Upper lobe of right lung (tissue), 1 donor: ENCODE measurements around the gene RHOT2. TPM values are rescaled to one million over a fixed set of nuclear protein-coding genes. Genes with fewer than 3 reads are reported as not detected.

Experiments used
- ATAC-seq: fragments of 200-7000 bp; cut with Tn5 transposase; one replicate; pipeline ENCODE4 v1.9.1; 2020; ENCODE audit warnings: mild to moderate bottlenecking, moderate library complexity
- DNase-seq: peaks from one replicate; pipeline ENCODE4 v3.0.0-alpha.2; 2020
- H3K27ac ChIP-seq: fragments of 200-600 bp; one replicate; pipeline ENCODE4 v1.8.0; 2022
- H3K27me3 ChIP-seq: fragments of 200-600 bp; one replicate; pipeline ENCODE4 v1.8.0; 2022; ENCODE audit warnings: mild to moderate bottlenecking
- H3K36me3 ChIP-seq: fragments of 200-600 bp; one replicate; pipeline ENCODE4 v1.8.0; 2022
- H3K4me1 ChIP-seq: fragments of 200-600 bp; one replicate; pipeline ENCODE4 v1.8.0; 2022
- H3K4me3 ChIP-seq: fragments of 200-600 bp; one replicate; pipeline ENCODE4 v1.8.0; 2022; ENCODE audit warnings: mild to moderate bottlenecking
- H3K9me3 ChIP-seq: fragments of 200-600 bp; one replicate; pipeline ENCODE4 v1.8.0; 2022
- CTCF ChIP-seq: fragments of 200-600 bp; IDR thresholded peaks from one replicate; pipeline ENCODE4 v1.8.0; 2022; ENCODE audit warnings: antibody characterized with exemption
- intact Hi-C: fragments of 100-400 bp; cut with DNase I; formaldehyde crosslinking; loops from one replicate; pipeline ENCODE4 v1.11.0; 2022
- total RNA-seq: library from RNA; stranded (reverse); fragmentation: NEBNext Ultra II Directional; extraction: Animal tissue kit (Norgen Biotek cat#: 25700); gene quantifications from one replicate; pipeline ENCODE4 v1.2.1, GENCODE V29; 2021
- donor health status: DM: no; HTN: yes; CAD: no; lungs with severe emphysema.

RHOT2 gene
- total RNA-seq, 1 donor from 2014 or later: 92.5 TPM

GRCh38 chr16:657487-657886 lies 10.4 kb upstream of the RHOT2 start:
- ATAC-seq (no peak), DNase-seq (no peak)
- no peaks in the 10 kb centered on the region for H3K36me3 ChIP-seq
- no peaks in the 10 kb centered on the region for H3K9me3 ChIP-seq
- peaks cover 3% of the 10 kb centered on the region for H3K4me1 ChIP-seq
- intact Hi-C loops: no loop called here
- no peak overlapping the region for H3K4me3 ChIP-seq
- no peak for TF ChIP-seq CTCF
- H3K27ac ChIP-seq: no peak overlapping the region
- no peaks in the 10 kb centered on the region for H3K27me3 ChIP-seq

GRCh38 chr16:658679-659571 lies 9.0 kb upstream of the RHOT2 start:
- Histone ChIP-seq H3K27me3 (no peaks in the 10 kb centered on the region), H3K36me3 (no peaks in the 10 kb centered on the region), H3K9me3 (no peaks in the 10 kb centered on the region), H3K4me1 (peaks cover 3% of the 10 kb centered on the region), H3K4me3 (no peak overlapping the region), H3K27ac (no peak overlapping the region)
- ATAC-seq: no peak
- intact Hi-C loops: no loop called here
- DNase-seq: no peak
- TF ChIP-seq CTCF: no peak

GRCh38 chr16:659618-660017 lies 8.3 kb upstream of the RHOT2 start:
- intact Hi-C loops: no loop called here
- Histone ChIP-seq H3K27me3 (no peaks in the 10 kb centered on the region), H3K36me3 (no peaks in the 10 kb centered on the region), H3K27ac (no peak overlapping the region), H3K4me1 (peaks cover 3% of the 10 kb centered on the region), H3K4me3 (no peak overlapping the region), H3K9me3 (no peaks in the 10 kb centered on the region)
- TF ChIP-seq CTCF: no peak
- no peak for ATAC-seq
- no peak for DNase-seq

GRCh38 chr16:660132-660458 lies 7.8 kb upstream of the RHOT2 start:
- Histone ChIP-seq H3K4me3 (no peak overlapping the region), H3K27ac (peak overlapping the region; percentile 26)
- intact Hi-C loops: no loop called here

GRCh38 chr16:660459-661183 lies 7.3 kb upstream of the RHOT2 start:
- peak; percentile 57 for TF ChIP-seq CTCF
- Histone ChIP-seq H3K27ac (peak overlapping the region; percentile 68), H3K9me3 (no peaks in the 10 kb centered on the region), H3K4me3 (no peak overlapping the region), H3K36me3 (no peaks in the 10 kb centered on the region), H3K27me3 (no peaks in the 10 kb centered on the region), H3K4me1 (peaks cover 3% of the 10 kb centered on the region)
- DNase-seq (peak; percentile 97), ATAC-seq (peak; percentile 91)
- intact Hi-C loops: no loop called here

More at GRCh38 chr16:660132-660458, 7.8 kb upstream of the RHOT2 start:
- DNase-seq (no peak), ATAC-seq (no peak)
- H3K4me1 ChIP-seq: peaks cover 3% of the 10 kb centered on the region
- no peaks in the 10 kb centered on the region for H3K9me3 ChIP-seq
- H3K27me3 ChIP-seq: no peaks in the 10 kb centered on the region
- TF ChIP-seq CTCF: no peak
- H3K36me3 ChIP-seq: no peaks in the 10 kb centered on the region
